Activated CD4-positive, alpha-beta T cell treated with anti-CD3 and anti-CD28 coated beads, Interleukin-2, Interleukin-6, amounts not matched to agents 100 ng/mL and 50 ng/mL, durations not matched to agents 16 hours and 8 hours (primary cell): ENCODE measurements around the gene PLXNB2.

Source experiments
- DNase-seq: peaks from one replicate; pipeline ENCODE4 v3.0.0-alpha.2; 2020

The PLXNB2 gene

DNA sequence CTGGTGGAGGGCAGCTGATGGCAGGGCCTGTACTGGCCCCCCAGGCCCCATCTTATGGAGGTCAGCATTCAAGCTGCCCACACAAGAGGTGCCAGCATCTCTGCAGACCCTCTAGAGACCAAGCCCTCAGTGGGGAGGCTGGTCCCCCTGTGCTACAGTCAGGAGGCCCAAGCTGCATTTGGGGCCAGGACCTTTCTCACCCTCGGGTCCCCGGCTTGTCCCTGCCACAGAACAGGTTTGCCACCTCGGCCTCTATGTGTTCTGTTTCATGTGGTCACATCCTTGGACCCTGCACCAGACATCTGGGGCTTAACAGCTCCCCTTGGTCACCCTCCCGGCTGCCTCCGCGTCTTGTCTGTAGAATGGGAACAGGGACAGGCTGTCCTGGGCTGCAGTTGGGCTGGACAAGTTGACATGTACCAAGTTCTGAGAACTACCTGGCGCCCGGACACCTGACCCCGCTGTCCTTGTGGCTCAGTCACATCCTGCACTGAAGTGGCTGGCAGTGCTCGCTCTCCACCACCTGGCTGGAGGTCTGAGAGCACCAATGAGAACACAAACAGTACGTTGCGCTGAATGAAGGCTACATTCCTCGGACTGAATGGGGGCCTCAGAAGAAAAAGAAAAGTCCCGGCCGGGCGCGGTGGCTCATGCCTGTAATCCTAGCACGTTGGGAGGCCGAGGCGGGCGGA is 2.7 kb upstream of the PLXNB2 start:
- no peak for DNase-seq

- DNase-seq, result no peak
These were observed 2.1 kb upstream of the PLXNB2 start for GRCh38 chr22:50309601-50309991.

DNA sequence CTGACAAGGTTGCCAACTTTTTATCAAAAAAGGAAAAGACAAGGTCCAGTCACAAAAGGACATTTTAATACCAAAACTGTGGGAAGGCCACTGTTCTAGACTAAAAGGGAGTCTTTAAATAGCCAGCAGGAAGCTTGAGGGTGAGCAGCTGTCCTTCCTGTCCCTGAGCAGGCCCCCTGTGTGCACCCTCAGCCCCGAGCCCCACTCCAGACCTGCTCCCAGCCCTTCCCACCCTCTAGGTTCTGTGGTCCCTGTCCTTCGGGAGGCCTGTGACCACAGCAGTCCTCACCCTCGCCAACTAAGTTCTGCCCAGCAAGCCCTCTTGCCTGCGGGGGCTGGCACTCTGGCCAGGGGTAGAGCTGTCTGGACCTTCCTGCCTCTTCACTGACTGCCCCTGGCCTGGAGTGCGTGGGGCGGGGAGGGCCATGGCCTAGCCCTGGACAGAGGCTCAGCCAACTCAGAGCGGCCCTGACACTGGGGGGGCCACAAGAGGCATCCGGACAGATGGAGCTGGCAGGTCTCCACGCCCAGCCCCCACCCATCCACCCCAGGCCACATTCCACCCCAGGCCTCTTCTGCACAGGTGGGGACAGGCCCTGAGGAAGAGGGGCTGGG is 1.6 kb upstream of the PLXNB2 start:
- DNase-seq, result no peak

DNA sequence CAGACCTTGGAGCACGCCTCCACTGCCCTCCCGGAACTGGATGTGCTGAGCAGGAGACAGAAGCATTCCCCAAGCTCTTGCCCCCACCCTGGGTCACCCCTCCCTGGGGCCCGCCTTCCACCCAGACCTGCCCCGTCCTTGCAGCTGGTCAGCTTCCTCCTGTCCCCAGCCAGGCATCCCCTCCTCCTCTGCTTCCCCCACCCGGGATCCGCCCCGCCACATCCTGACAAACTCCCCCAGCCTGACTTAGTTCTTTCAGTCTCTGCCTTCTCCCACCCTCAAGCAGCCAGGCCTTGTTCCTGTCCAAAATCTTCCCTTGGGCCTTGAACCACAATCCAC is 1.1 kb upstream of the PLXNB2 start:
- no peak for DNase-seq

GRCh38 chr22:50307890-50308596 is 597 bp upstream of the PLXNB2 start:
- no peak for DNase-seq

DNA sequence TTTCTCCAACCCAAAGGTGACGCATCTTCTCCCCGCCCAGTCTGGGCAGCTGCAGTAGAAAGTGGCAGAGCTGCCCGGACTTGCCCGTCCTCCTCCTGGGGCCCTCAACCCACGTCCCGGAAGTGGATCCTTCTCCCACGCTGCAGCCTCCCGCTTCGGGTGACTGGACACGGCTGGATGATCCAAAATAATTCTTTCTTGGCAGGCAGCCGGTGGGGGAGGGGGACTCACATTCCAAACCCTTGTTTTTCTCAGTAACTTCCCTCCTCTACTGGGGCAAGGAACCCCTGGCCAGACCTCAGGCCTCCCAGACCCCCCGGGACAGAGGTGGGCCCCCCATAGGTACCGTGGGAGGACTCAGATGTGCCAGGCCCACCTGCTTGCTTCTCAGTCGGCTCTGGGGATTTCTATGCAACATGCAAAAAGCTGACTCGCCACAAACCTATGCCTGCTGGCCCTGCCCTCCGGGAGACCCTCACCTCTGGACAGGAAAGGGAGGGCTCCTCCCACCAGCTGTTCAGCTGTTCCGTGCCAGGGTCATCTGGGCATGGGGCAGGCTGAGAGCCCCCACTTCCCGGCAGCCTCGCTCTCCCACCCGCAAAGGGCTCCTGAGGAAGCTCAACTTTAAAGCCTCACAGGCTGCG is 1.4 kb downstream of the PLXNB2 start:
- peak; percentile 27 for DNase-seq

GRCh38 chr22:50305393-50305922 is 2.0 kb downstream of the PLXNB2 start:
- DNase-seq, result no peak

- no peak for DNase-seq
These were observed 2.7 kb downstream of the PLXNB2 start for GRCh38 chr22:50304528-50305392.

- DNase-seq, result no peak
These were observed 3.5 kb downstream of the PLXNB2 start for GRCh38 chr22:50303848-50304527.

DNA sequence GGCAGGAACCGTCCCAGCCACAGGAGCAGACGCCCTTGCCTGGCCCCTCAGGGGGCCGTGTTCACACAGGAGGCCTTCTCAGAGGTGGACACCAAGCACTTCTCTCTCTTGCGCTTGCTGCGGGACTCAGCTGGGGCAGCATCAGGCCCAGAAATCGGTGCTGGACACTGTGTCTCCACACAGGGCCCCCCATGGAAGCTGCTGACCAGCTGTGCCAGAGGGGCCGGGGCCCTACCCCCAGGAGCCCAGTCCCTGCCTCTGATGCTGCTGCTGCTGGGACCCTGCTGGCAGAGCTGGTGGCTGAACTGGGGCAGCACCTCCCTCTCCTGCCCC is 4.0 kb downstream of the PLXNB2 start:
- no peak for DNase-seq

DNA sequence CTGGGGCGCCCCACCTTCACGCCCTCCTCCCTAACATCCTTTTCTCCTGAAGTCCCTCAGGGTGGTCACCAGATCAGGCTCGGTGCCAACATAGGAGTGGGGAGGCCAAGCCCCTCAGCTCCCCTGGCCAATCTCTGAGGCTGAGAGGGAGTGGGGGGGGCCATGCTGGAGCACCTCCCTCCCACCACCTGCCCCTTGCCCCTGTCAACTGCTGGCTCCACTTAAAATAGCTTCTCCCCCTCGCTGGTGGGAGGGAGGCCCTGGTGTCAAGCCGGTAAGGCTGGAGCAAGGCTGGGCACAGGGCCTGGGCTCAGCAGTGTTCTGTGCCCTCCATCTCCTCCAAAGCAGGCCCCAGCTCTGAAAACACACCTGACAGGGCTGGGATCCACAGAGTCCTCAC is 4.9 kb downstream of the PLXNB2 start:
- no peak for DNase-seq

DNA sequence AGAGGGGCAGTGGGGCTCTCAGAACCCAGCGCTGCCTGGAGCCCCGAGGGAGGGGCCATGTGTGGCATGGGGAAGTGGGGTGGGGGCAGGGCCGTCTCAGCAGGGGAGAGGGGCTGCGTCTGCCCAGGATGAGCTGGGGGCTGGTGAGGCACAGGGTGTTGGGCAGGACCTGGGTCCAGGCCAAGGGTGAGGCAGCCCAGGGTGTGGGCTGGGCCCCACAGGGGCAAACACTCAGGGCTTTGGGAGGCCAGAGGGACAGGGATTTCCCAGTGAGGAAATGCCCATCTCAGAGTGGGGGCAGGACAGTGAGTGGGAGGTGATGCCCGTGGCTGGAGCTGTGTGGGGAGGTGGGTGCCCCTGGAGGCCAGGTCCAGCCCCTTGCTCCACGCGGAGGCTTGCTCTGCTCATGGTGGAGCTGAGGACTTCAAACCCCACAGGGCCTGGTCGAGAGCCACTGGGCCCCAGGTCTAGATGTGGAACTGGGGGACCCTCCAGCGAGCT is 5.4 kb downstream of the PLXNB2 start:
- no peak for DNase-seq

DNA sequence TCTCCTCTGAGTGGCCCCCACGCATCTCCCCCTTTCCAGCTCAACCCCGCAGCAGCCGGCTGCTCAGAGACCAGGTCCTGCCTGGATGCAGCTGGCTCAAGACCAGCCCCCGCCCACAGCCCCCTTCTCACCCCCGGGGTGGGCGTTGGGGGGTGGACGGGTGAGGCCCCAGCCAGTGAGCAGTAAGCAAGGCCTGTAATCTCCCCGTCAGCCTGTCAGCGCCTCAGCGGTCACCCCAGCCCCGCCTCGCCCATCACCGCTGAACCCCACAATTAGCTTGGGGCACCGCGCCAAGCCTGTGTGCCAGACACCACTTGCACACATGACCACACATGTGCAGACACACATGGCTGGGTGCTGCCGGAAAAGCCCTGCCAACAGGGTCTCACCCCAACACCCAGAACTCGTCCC is 5.9 kb downstream of the PLXNB2 start:
- no peak for DNase-seq

DNA sequence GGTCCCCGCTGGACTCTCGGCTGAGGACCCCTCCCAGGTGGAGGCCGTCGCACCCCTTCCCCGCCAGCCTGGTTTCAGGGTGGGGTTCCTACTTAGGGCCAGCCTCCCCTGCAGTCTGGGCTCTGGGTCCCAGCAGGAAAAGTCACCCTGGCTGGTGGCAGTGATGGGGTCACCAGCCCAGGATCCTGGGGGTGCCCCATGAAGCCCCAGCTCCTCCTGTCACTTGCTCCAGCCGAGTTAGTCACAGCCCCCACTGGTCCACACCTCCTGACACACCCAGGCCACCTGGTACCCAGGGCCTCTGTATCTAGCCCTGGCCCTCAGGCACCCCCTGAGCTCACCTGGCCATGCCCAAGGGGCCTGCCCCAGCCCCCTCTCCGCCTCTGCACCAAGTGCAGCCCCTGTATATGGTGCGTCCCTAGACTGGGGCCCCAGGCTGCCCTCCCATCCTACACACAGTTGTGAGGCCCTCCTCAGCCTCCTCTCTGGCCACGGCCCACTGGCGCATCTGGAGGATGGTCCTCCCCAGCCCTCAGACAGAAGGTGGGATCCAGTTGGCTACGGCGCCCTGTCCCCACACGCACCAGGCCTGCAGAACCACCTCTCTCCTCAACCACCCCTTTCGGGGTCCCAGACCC is 6.7 kb downstream of the PLXNB2 start:
- no peak for DNase-seq

GRCh38 chr22:50299785-50300619 is 7.4 kb downstream of the PLXNB2 start:
- no peak for DNase-seq

- no peak for DNase-seq
These were observed 8.3 kb downstream of the PLXNB2 start for GRCh38 chr22:50298937-50299784.

DNA sequence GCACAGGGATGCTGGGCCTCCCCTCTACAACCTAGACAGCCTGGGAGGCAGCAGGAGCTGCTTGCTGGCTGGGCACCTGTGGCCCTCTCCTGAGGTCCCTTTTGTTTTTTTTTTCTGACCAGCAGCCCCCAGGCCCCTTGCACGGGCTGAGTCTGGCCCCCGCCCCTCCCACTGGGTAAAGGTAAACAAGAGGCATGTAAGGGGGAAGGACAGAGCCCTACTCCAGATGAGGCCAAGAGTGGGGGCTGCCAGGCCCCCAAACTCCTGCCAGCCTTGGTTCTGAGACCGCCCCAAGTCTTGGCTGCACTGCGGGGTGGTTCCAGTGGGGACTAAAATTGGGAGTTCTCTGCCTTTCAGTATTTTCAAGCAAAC is 9.2 kb downstream of the PLXNB2 start:
- no peak for DNase-seq

DNA sequence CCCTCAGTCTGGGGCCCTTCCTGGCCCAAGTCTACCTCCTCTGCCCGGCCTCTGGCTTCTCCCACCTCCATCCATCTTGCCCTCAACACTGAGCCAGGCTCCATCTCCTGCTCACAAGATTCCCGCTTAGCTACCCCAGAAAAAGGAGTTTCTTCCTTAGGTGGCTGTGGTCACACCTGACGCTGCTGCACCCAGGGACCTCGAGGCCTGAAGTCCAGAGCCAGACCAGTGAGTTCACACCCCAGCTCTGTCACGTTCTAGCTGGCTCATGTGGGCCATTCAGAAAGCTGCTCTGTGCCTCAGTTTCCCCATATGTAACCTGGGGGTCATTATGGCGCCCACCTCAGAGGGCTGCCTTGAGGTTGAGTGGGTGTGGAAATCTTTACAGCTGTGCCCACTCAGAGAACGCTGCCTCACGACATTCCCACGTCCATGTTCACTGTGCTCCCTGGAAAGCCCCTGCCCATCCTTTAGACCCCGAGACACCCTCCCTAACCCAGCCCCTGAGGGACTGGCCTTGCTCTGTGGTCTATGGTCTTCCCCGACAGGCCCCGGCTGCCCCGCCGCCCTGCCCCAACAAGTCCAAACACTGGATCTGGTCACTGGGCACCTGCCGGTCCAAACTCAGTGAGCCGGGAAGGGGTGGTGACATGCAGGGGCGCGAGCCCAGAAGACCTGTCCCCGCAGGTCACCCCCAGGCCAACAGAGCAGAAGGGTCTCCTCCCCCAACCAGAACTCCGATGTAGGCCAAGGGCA is 9.8 kb downstream of the PLXNB2 start:
- no peak for DNase-seq
